HG02981 (cell line): Measurements from ENCODE around the gene ZNF135.

ENCODE experiments used
- ATAC-seq: cut with Tn5 transposase; IDR thresholded peaks from one replicate; pipeline ENCODE4 v1.9.1; 2021; ENCODE audit warnings: mild to moderate bottlenecking, moderate library complexity; ENCODE audit not compliant: unreplicated experiment

The ZNF135 gene

GRCh38 chr19:58059003-58059670 is at the start of gene ZNF135:
Gene ZNF135 (plus strand): TSS chr19:58059282. CDS start chr19:58060003, 721 bp downstream.
- no peak for ATAC-seq

GRCh38 chr19:58009301-58009665 is 49.8 kb upstream of the ZNF135 start:
- ATAC-seq = no peak

GRCh38 chr19:58009666-58010301 is 49.3 kb upstream of the ZNF135 start:
- peak; percentile 85 for ATAC-seq

- no peak for ATAC-seq
Observed at GRCh38 chr19:58010507-58010906, 48.6 kb upstream of the ZNF135 start.

- ATAC-seq = no peak
Observed at GRCh38 chr19:58014141-58014540, 44.9 kb upstream of the ZNF135 start.

- ATAC-seq = no peak
Observed at GRCh38 chr19:58020129-58020528, 39.0 kb upstream of the ZNF135 start.

- ATAC-seq = no peak
Observed at GRCh38 chr19:58021541-58022282, 37.4 kb upstream of the ZNF135 start.

GRCh38 chr19:58022283-58022660 is 36.8 kb upstream of the ZNF135 start:
- ATAC-seq = no peak

- ATAC-seq = no peak
Observed at GRCh38 chr19:58024661-58025060, 34.4 kb upstream of the ZNF135 start.

GRCh38 chr19:58033741-58034476 is 25.2 kb upstream of the ZNF135 start, which contains the start of gene ZSCAN1:
Gene ZSCAN1 (plus strand): TSS chr19:58034025. CDS start chr19:58037837, 3,812 bp downstream.
- ATAC-seq = no peak

- no peak for ATAC-seq
Observed at GRCh38 chr19:58034477-58034793, 24.6 kb upstream of the ZNF135 start.

- no peak for ATAC-seq
Observed at GRCh38 chr19:58035863-58036262, 23.2 kb upstream of the ZNF135 start.

- ATAC-seq = no peak
Observed at GRCh38 chr19:58037927-58038687, 21.0 kb upstream of the ZNF135 start.

GRCh38 chr19:58038688-58039204 is 20.3 kb upstream of the ZNF135 start:
- no peak for ATAC-seq

- no peak for ATAC-seq
Observed at GRCh38 chr19:58040751-58041525, 18.1 kb upstream of the ZNF135 start.

- no peak for ATAC-seq
Observed at GRCh38 chr19:58042495-58043340, 16.4 kb upstream of the ZNF135 start.

- ATAC-seq = no peak
Observed at GRCh38 chr19:58044391-58044790, 14.7 kb upstream of the ZNF135 start.

GRCh38 chr19:58044886-58045285 is 14.2 kb upstream of the ZNF135 start:
- ATAC-seq = no peak
